ENCODE data around the gene ACTR3.

ACTR3 gene

DNA sequence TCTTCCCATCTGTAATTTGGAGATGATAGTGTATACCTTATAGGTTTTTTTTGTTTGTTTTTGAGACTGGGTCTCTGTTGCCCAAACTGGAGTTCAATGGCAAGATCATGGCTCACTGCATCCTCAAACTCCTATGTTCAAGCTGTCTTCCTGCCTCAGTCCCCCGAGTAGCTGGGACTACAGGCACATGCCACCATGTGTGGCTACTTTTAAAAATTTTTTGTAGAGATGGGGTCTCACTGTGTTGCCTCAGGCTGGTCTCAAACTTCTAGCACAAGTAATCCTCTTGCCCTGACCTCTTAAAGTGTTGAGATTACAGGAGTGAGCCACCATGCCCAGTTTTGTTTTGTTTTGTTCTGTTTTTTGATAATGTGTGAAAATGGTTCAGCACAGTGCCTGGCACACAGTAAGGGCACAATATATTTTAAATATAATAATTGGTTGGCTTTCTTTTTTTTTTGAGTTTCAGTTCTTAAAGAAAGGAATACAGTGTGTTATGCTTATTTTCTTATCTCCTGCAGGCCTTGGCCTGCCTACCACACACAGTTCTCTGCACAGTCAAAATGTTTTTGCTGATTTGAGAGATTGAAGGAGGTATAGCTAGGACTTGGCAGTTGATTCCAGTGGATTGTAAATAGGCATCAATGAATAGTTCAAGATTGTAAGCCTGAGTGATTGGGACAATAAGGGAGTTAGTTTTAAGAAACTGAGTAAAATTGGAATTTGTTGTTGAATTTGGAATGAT lies 6.1 kb downstream of the ACTR3 start:
- DNase-seq (ENCODE audit: extremely low read depth, low read depth) = no peak
- TF ChIP-seq CTCF (IDR thresholded peaks at IDR 0.05; ENCODE audit: low read depth, low read length) = no peak

DNA sequence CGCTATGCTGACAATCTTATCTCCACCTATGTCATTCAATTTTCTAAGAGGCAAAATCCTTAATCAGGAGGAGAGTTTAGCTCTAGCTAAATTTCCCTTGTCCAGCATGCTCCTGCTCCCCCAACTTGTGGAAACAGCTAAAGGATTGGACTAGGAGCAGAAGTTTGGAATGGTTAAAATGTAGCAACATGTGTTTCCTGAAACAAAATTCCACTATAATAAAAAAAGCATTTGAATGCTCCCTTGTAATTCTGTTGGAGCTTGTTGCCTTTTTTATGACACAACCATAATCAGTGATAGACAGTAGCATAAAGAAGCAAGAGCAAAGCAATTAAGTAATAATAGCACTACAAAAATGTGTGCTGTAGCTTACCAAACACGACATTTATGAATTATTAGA lies 6.9 kb downstream of the ACTR3 start:
- no peak for TF ChIP-seq CTCF (IDR thresholded peaks at IDR 0.05; ENCODE audit: low read depth, low read length)
- DNase-seq (ENCODE audit: extremely low read depth, low read depth) = no peak

DNA sequence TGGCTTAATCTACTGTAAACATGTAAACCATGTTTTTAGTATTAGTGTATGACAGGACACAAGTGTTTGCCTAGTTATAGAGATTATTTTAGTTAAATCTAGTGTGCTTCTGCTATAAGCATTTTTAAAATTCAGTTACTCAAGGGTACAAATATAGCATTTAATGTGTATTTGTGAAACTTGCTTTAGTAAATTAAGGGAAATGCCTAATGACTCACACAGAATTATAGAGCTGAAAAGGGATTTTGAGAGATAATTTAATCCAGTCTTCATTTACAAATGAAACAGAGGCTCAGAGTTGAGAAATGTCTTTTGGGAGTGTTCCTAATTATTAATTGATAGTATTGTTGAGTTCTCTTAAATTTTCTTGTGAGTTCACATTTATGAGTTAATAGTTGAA lies 8.2 kb downstream of the ACTR3 start:
- DNase-seq (ENCODE audit: extremely low read depth, low read depth) = no peak
- TF ChIP-seq CTCF (IDR thresholded peaks at IDR 0.05; ENCODE audit: low read depth, low read length) = no peak

GRCh38 chr2:113899166-113899565 lies 9.3 kb downstream of the ACTR3 start:
- DNase-seq (ENCODE audit: extremely low read depth, low read depth) = no peak
- TF ChIP-seq CTCF (IDR thresholded peaks at IDR 0.05; ENCODE audit: low read depth, low read length) = no peak

DNA sequence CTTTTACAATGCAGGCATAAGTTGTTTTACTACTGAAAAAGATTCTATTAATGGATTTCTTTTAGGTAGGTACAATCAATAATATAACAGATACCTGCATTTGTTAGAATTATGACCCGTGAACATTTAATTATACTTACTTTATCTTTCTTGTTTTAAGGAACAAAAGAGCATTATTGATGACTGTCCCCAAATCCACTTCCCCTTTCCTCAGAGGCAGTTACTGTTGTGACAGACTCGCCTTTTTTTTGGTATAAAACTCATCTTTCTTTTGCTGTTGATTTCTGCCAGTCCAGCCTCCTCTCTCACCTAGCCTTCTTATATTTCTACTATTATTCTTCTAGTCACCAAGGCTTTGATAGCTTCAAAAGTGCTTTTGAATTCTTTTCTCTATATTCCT lies 12.1 kb downstream of the ACTR3 start:
- no peak for TF ChIP-seq CTCF (IDR thresholded peaks at IDR 0.05; ENCODE audit: low read depth, low read length)
- no peak for DNase-seq (ENCODE audit: extremely low read depth, low read depth)

DNA sequence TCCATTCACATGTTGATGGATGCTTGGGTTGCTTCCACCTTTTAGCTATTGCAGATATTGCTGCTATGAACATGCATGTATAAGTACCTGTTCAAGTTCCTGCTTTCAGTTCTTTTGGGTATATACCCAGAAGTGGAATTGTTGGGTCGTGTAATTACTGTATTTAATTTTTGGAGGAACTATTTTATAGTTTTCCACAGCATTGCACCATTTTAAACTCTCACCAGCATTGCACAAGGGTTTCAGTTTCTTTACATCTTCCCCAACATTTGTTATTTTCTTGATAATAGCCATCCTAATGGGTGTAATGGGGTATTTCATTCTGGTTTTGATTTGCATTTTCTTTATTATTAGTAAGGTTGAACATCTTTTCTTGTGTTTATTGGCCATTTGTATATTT lies 16.0 kb downstream of the ACTR3 start:
- no peak for DNase-seq (ENCODE audit: extremely low read depth, low read depth)
- TF ChIP-seq CTCF (IDR thresholded peaks at IDR 0.05; ENCODE audit: low read depth, low read length) = no peak

DNA sequence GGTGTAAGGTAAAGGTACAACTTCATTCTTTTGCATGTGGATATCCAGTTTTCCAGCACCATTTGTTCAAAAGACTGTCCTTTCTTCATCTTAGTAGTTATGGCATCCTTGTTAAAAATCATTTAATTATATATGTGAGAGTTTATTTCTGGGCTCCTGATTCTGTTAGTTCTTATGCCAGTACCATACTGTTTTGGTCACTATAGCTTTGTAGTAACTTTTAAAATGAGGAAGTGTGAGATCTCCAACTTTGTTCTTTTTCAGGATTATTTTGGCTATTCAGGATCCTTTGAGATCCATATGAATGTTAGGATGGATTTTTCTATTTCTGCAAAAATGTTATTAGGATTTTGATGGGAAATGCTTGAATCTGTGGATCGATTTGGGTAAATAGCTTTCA lies 16.8 kb downstream of the ACTR3 start:
- TF ChIP-seq CTCF (IDR thresholded peaks at IDR 0.05; ENCODE audit: low read depth, low read length) = no peak
- DNase-seq (ENCODE audit: extremely low read depth, low read depth) = no peak
